Measurements from ENCODE around the gene IGSF9. TPM values are rescaled to one million over a fixed set of nuclear protein-coding genes. Genes with fewer than 3 reads are reported as not detected.

The IGSF9 gene
- total RNA-seq, 1 experiment from 2014 or later: 21.2 TPM

DNA sequence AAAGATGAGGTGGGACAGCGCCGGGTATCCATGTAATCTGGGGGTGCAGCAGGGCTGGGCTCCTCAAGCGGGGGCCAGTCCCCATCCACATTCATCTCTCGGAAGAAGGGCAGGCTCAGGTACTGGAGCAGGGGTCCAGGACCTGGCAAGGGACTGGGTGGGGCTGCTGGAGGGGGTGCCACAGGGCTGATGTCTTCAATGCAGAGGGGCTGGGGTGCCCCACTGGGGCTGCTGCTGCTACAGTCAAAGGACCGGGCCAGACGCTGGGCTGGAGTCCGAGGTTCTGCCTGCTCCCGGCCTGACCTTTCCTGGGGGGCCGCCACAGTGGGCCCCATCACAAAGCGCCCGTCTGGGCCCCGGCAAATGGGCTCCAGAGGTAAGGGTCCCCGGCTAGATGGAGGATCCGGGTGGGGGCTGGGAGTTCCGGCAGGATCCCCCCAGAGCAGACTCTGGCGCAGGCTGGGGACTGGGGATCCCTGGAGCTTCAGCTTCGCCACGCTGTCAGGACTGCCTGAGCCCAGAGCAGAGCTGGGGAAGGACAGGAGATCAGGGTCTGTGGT is 16.8 kb downstream of the IGSF9 start:
- Histone ChIP-seq H3K4me1 (peaks cover 20% of the 10 kb centered on the region), H3K9me3 (no peaks in the 10 kb centered on the region), H3K36me3 (ENCODE audit: control insufficient read depth, insufficient read depth, low read length) (no peaks in the 10 kb centered on the region; the same call in 1 of the 2 replicates), H3K4me3 (ENCODE audit: low read depth, low read length) (no peak overlapping the region), H3K27me3 (replicated peaks; ENCODE audit: control insufficient read depth, insufficient read depth, low read length) (no peaks in the 10 kb centered on the region)
- intact Hi-C loops (cut with micrococcal nuclease; ENCODE audit: unreplicated experiment): no loop called here
- TF ChIP-seq, protein P1, sequence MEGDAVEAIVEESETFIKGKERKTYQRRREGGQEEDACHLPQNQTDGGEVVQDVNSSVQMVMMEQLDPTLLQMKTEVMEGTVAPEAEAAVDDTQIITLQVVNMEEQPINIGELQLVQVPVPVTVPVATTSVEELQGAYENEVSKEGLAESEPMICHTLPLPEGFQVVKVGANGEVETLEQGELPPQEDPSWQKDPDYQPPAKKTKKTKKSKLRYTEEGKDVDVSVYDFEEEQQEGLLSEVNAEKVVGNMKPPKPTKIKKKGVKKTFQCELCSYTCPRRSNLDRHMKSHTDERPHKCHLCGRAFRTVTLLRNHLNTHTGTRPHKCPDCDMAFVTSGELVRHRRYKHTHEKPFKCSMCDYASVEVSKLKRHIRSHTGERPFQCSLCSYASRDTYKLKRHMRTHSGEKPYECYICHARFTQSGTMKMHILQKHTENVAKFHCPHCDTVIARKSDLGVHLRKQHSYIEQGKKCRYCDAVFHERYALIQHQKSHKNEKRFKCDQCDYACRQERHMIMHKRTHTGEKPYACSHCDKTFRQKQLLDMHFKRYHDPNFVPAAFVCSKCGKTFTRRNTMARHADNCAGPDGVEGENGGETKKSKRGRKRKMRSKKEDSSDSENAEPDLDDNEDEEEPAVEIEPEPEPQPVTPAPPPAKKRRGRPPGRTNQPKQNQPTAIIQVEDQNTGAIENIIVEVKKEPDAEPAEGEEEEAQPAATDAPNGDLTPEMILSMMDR (IDR thresholded peaks at IDR 0.05; ENCODE audit: insufficient read depth in 1 of 2, low read depth in 1 of 2, low read length in 1 of 2, severe bottlenecking in 1 of 2, unreplicated experiment in 1 of 2): no peak
- DNase-seq: no peak
- BruUV-seq (replicated peaks): no TSS peak
- Mint-ChIP-seq H3K9me3 (ENCODE audit: unreplicated experiment) (no peaks in the 10 kb centered on the region), H3K27ac (ENCODE audit: unreplicated experiment) (no peak overlapping the region), H3K36me3 (ENCODE audit: insufficient read depth, unreplicated experiment) (peaks cover 44% of the 10 kb centered on the region), H3K27me3 (ENCODE audit: insufficient read depth, unreplicated experiment) (no peaks in the 10 kb centered on the region), H3K4me3 (ENCODE audit: unreplicated experiment) (no peak overlapping the region), H3K4me1 (ENCODE audit: low read depth, unreplicated experiment) (peaks cover 27% of the 10 kb centered on the region)
- CTCF ChIA-PET: no interaction called here
- POLR2A ChIA-PET: no interaction called here

DNA sequence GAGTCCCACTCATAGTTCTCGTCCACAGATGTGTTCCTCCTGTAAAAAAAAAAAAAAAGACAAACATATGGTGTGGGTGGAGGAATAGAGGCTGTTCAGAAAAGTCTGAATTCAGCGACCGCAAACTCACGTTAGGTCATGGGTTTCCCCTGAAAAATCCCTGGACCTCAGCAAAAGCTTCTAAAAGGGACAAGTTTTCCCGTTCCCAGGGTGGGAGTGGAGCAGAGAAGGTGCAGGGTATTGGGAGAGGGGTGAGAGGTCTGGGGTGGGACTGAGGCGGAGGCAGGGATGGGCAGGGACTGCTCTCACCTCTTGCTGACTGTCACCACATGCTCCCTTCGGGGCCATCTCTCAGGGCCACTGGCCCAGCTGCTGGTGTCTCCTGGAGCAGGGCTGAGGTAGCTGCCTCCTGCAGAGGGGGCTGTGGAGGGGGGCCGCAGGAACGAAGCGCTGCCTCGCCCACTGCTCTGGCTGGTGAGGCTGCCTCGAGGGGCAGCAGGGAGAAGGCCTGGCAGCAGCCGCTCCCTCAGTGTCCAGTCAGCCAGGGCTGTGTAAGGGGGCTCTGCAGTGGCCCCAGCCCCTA is 17.5 kb downstream of the IGSF9 start:
- CTCF ChIA-PET: no interaction called here
- Histone ChIP-seq H3K27me3 (replicated peaks; ENCODE audit: control insufficient read depth, insufficient read depth, low read length) (no peaks in the 10 kb centered on the region), H3K4me1 (peaks cover 20% of the 10 kb centered on the region), H3K4me3 (ENCODE audit: low read depth, low read length) (no peak overlapping the region), H3K36me3 (ENCODE audit: control insufficient read depth, insufficient read depth, low read length) (no peaks in the 10 kb centered on the region; the same call in 1 of the 2 replicates), H3K9me3 (no peaks in the 10 kb centered on the region)
- H3K4me1 Mint-ChIP-seq (ENCODE audit: low read depth, unreplicated experiment): peaks cover 27% of the 10 kb centered on the region
- H3K36me3 Mint-ChIP-seq (ENCODE audit: insufficient read depth, unreplicated experiment): peaks cover 50% of the 10 kb centered on the region
- H3K27me3 Mint-ChIP-seq (ENCODE audit: insufficient read depth, unreplicated experiment): no peaks in the 10 kb centered on the region
- POLR2A ChIA-PET: no interaction called here
- no peaks in the 10 kb centered on the region for H3K9me3 Mint-ChIP-seq (ENCODE audit: unreplicated experiment)
- no peak overlapping the region for H3K4me3 Mint-ChIP-seq (ENCODE audit: unreplicated experiment)
- BruUV-seq (replicated peaks): no TSS peak
- no peak for DNase-seq
- intact Hi-C loops (cut with micrococcal nuclease; ENCODE audit: unreplicated experiment): no loop called here
- TF ChIP-seq, protein P1 (IDR thresholded peaks at IDR 0.05; ENCODE audit: insufficient read depth in 1 of 2, low read depth in 1 of 2, low read length in 1 of 2, severe bottlenecking in 1 of 2, unreplicated experiment in 1 of 2): no peak
- H3K27ac Mint-ChIP-seq (ENCODE audit: unreplicated experiment): no peak overlapping the region

DNA sequence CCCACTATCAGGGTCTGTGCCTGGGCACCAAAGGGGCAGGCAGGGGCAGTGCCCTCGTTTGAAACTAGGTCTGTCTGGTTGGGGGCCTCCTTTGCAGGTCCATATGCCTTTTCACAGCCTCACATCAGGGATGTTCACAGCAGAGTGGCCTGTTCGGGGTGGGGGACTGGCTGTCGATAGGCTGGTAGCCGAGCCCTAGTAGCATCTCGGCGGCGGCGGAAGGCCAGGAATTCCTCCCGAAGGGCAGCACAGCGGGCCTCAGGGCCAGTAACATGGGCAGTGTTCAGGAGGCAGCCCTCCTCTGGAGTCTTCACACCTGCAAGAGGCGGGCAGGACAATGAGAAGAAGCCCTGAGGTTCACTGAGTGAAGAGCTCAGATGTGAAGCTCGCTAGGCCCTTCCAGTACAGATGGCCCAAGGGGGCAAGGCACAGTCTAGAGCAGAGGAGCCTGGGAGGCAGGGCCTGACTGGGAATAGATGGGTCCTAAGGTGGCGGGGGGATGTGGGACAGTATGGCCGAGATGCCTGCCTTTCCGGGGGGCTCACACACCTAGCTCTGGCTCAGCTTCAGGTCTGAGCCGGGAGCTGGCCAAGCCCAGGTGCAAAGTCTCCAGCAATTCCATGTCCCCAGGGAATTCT is 18.1 kb downstream of the IGSF9 start:
- peaks cover 29% of the 10 kb centered on the region for H3K4me1 Mint-ChIP-seq (ENCODE audit: low read depth, unreplicated experiment)
- H3K27ac Mint-ChIP-seq (ENCODE audit: unreplicated experiment): no peak overlapping the region
- peaks cover 56% of the 10 kb centered on the region for H3K36me3 Mint-ChIP-seq (ENCODE audit: insufficient read depth, unreplicated experiment)
- Histone ChIP-seq H3K4me3 (ENCODE audit: low read depth, low read length) (no peak overlapping the region), H3K4me1 (peaks cover 26% of the 10 kb centered on the region), H3K36me3 (ENCODE audit: control insufficient read depth, insufficient read depth, low read length) (no peaks in the 10 kb centered on the region; the same call in 1 of the 2 replicates), H3K9me3 (no peaks in the 10 kb centered on the region), H3K27me3 (replicated peaks; ENCODE audit: control insufficient read depth, insufficient read depth, low read length) (no peaks in the 10 kb centered on the region)
- no TSS peak for BruUV-seq (replicated peaks)
- H3K27me3 Mint-ChIP-seq (ENCODE audit: insufficient read depth, unreplicated experiment): no peaks in the 10 kb centered on the region
- no peak overlapping the region for H3K4me3 Mint-ChIP-seq (ENCODE audit: unreplicated experiment)
- TF ChIP-seq, protein P1 (IDR thresholded peaks at IDR 0.05; ENCODE audit: insufficient read depth in 1 of 2, low read depth in 1 of 2, low read length in 1 of 2, severe bottlenecking in 1 of 2, unreplicated experiment in 1 of 2): no peak
- DNase-seq: no peak
- no peaks in the 10 kb centered on the region for H3K9me3 Mint-ChIP-seq (ENCODE audit: unreplicated experiment)
- intact Hi-C loops (cut with micrococcal nuclease; ENCODE audit: unreplicated experiment): no loop called here
- ChIA-PET POLR2A (no interaction called here), CTCF (no interaction called here)

All from Caco-2 (cell line).